Ovary (tissue), 9 donors: ENCODE data around the gene EVA1A. TPM values are rescaled to one million over a fixed set of nuclear protein-coding genes. Genes with fewer than 3 reads are reported as not detected.

Experiments used
- DNase-seq, 5 donors: peaks; one replicate each; pipeline ENCODE4 v3.0.0-alpha.2; 2019 to 2020
- H3K27ac ChIP-seq, 2 donors: fragments of 200-600 bp; one replicate each; pipeline versions ENCODE4 v1.5.1 to v1.8.0; 2019 to 2022
- H3K27me3 ChIP-seq: fragments of 200-600 bp; one replicate; pipeline ENCODE4 v1.8.0; 2022
- H3K36me3 ChIP-seq: fragments of 200-600 bp; sonication (generic); one replicate; pipeline ENCODE4 v1.5.1; 2019
- H3K4me1 ChIP-seq: one replicate; pipeline ENCODE4 v1.8.1; 2013; ENCODE audit warnings: mild to moderate bottlenecking, moderate library complexity; ENCODE audit not compliant: insufficient read depth
- H3K4me3 ChIP-seq: fragments of 200-600 bp; sonication (generic); one replicate; pipeline ENCODE4 v1.5.1; 2017
- H3K9me3 ChIP-seq, 2 donors: fragments of 200-600 bp in 1 of 2; sonication (generic) in 1 of 2; one replicate each; pipeline versions ENCODE4 v1.5.1 to v1.8.1; 2013 to 2019; ENCODE audit warnings: mild to moderate bottlenecking in 1 of 2, moderate library complexity in 1 of 2
- CTCF ChIP-seq, 3 donors: fragments of 450-650 bp in 2 of 3; fragments of 200-600 bp in 1 of 3; IDR thresholded peaks; one replicate each; pipeline versions ENCODE4 v1.5.1 to v1.8.0; 2016 to 2022; ENCODE audit warnings: antibody characterized with exemption in 3 of 3, mild to moderate bottlenecking in 1 of 3
- EP300 ChIP-seq: sonication (generic); formaldehyde crosslinking; IDR thresholded peaks from one replicate; pipeline ENCODE4 v1.6.1; 2017; ENCODE audit warnings: antibody characterized with exemption
- POLR2A ChIP-seq: fragments of 450-650 bp; IDR thresholded peaks from one replicate; pipeline ENCODE4 v1.6.1; 2017; ENCODE audit warnings: antibody characterized with exemption, mild to moderate bottlenecking, moderate library complexity
- WGBS, 3 donors: extraction: QIAGEN DNeasy Blood & Tissue Kit in 1 of 3; methylation state at CpG; one replicate each; pipeline versions ENCODE4 v1.1.5 to v1.1.7; 2013 to 2017; 5-methylcytosine and 5-hydroxymethylcytosine counted together
- intact Hi-C, 4 donors: fragments of 100-400 bp; cut with DNase I; formaldehyde crosslinking; loops; one replicate each; pipeline versions ENCODE4 v1.11.0 to v1.15.1; 2022 to 2023
- polyA plus RNA-seq, 2 donors: library from polyadenylated mRNA; stranded (reverse); fragments of 200-250 nt in 1 of 2; fragments of 350-450 nt in 1 of 2; fragmentation: Illumina TruSeq in 1 of 2; extraction: RNeasy Lipid Tissue Mini Kit (QIAGEN cat#74804) in 1 of 2; gene quantifications; one replicate each; pipeline ENCODE4 v1.2.3, GENCODE V29; 2013 to 2014
- total RNA-seq, 7 donors: library from RNA; depleted of rRNA in 2 of 7; stranded (reverse); fragments of >200 nt in 2 of 7; fragmentation: NEBNext Ultra II Directional in 3 of 7; extraction: Animal tissue kit (Norgen Biotek cat#: 25700) in 3 of 7; gene quantifications; one replicate each; pipeline versions ENCODE4 v1.1.0 to v1.2.4, GENCODE V29; 2016 to 2023
- donor health status: DM: no; HTN: no; CAD: no; lungs with moderate emphysema.
- donor health status: DM: no; HTN: no; CAD: no.
- donor health status: Bipolar disorder and iron deficiency.
- donor health status: DM: yes; HTN: yes; CAD: no.
- donor health status: DM: no; HTN: no; CAD: no.
- donor health status: DM: yes; HTN: yes; CAD: no.

EVA1A gene
- total and polyA plus RNA-seq, 9 donors, result 0.62 to 12.2 (median 1.4) TPM

- Histone ChIP-seq H3K4me3 (no peak overlapping the region), H3K9me3 (no peaks in the 10 kb centered on the region), H3K4me1 (no peaks in the 10 kb centered on the region), H3K27ac (no peak overlapping the region), H3K36me3 (no peaks in the 10 kb centered on the region), H3K27me3 (no peaks in the 10 kb centered on the region)
- no peak for DNase-seq
- 85 to 88% (median 86%) methylated on average over 4 of the region's 4 CpGs for WGBS, 3 donors
- intact Hi-C loops, result no loop called here
- TF ChIP-seq EP300 (no peak), CTCF (IDR thresholded peaks at IDR 0.05) (no peak), POLR2A (no peak)
Measured at GRCh38 chr2:75547345-75548035, 13.2 kb downstream of the EVA1A start.

- intact Hi-C loops, result no loop called here
- WGBS, 3 donors, result 49 to 60% (median 54%) methylated on average over 2 of the region's 2 CpGs
- H3K9me3 ChIP-seq, result no peaks in the 10 kb centered on the region
Measured at GRCh38 chr2:75545922-75546321, 14.8 kb downstream of the EVA1A start.

GRCh38 chr2:75545387-75545786, 15.4 kb downstream of the EVA1A start:
- no peak for DNase-seq
- Histone ChIP-seq H3K27ac (no peak overlapping the region), H3K4me3 (no peak overlapping the region), H3K36me3 (no peaks in the 10 kb centered on the region), H3K27me3 (no peaks in the 10 kb centered on the region), H3K4me1 (no peaks in the 10 kb centered on the region), H3K9me3 (no peaks in the 10 kb centered on the region)
- 91 to 93% (median 92%) methylated on average over 3 of the region's 3 CpGs for WGBS, 3 donors
- TF ChIP-seq POLR2A, result no peak
- TF ChIP-seq CTCF (IDR thresholded peaks at IDR 0.05), result no peak
- TF ChIP-seq EP300, result no peak
- intact Hi-C loops, result no loop called here

More at GRCh38 chr2:75545922-75546321, 14.8 kb downstream of the EVA1A start:
- no peaks in the 10 kb centered on the region for H3K4me1 ChIP-seq
- TF ChIP-seq CTCF (IDR thresholded peaks at IDR 0.05), result no peak
- H3K36me3 ChIP-seq, result no peaks in the 10 kb centered on the region
- H3K4me3 ChIP-seq, result no peak overlapping the region
- H3K27me3 ChIP-seq, result no peaks in the 10 kb centered on the region
- DNase-seq, result no peak
- no peak overlapping the region for H3K27ac ChIP-seq

- H3K4me3 ChIP-seq, result no peak overlapping the region
- H3K4me1 ChIP-seq, result no peaks in the 10 kb centered on the region
- intact Hi-C loops, result no loop called here
- TF ChIP-seq POLR2A (no peak), EP300 (no peak)
- no peaks in the 10 kb centered on the region for H3K9me3 ChIP-seq
- H3K27ac ChIP-seq, result no peak overlapping the region
- DNase-seq, result no peak
- no peaks in the 10 kb centered on the region for H3K27me3 ChIP-seq
- no peaks in the 10 kb centered on the region for H3K36me3 ChIP-seq
- 89 to 91% (median 91%) methylated on average over 4 of the region's 4 CpGs for whole genome bisulfite sequencing, 3 donors
Measured at GRCh38 chr2:75543446-75543845, 17.3 kb downstream of the EVA1A start.

GRCh38 chr2:75541430-75541829, 19.3 kb downstream of the EVA1A start:
- Histone ChIP-seq H3K4me3 (no peak overlapping the region), H3K36me3 (no peaks in the 10 kb centered on the region), H3K27me3 (no peaks in the 10 kb centered on the region), H3K27ac (no peak overlapping the region), H3K4me1 (no peaks in the 10 kb centered on the region), H3K9me3 (no peaks in the 10 kb centered on the region)
- intact Hi-C loops, result no loop called here
- 94 to 99% (median 96%) methylated on average over 3 of the region's 3 CpGs for WGBS, 3 donors
- DNase-seq, result no peak
- no peak for TF ChIP-seq CTCF (IDR thresholded peaks at IDR 0.05)
- no peak for TF ChIP-seq POLR2A
- no peak for TF ChIP-seq EP300
